ENCODE results near the gene LIN7C.
"Not testable (repeated sequence)": the region's sequence is repeated elsewhere in the genome, so short reads cannot be mapped to it uniquely, and the experiment has no call there.

Gene LIN7C, protein sequence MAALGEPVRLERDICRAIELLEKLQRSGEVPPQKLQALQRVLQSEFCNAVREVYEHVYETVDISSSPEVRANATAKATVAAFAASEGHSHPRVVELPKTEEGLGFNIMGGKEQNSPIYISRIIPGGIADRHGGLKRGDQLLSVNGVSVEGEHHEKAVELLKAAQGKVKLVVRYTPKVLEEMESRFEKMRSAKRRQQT

DNA sequence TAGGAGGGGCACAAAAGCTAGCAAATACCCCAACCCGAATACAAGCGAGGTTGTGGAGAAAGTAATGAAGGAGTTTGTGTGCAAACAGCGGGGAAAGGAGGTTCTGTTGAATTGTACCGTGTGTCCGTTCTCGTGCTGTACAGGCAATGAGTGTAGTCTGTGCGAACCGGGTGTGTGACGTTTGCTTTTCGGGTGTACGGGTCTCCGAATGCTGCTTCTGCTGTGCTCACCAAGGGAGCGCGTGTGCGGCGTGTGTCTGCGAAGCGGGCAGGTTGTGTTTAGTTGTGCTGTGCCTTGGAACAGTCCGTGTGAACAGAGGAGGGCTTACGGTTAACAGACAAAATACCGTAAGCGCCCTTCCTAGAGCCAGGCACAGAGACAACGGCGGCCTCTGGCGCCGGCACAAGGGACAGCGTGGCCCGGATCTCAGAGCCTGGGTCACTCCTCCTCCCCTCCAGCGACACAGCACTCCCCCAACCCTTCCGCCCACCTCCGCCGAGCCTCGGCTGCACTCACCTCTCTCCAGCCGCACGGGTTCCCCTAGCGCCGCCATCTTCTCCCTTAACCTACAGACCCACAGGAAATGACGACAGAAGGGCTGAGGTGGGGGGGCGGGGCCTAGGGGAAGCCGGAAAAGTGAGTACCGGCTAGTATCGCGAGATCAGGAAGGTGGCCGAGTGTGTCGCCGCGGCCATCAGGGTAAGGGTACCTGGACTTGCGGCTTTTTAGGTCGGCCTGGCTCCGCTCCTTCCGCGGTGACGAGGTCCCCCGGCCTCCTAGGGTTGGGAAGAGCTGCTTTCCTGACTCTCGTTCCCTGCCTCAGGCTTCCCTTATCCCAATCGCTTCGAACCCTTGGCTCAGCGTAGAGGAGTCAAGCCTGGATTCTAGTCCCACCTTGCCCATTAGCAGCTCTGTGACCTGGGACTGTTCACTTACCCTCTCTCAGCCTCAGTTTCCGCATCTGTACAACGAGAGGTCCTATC is at the start of gene LIN7C:
Gene LIN7C, minus strand, starts transcription at position 570 of the 983 bp plus-strand sequence. Its CDS starts 17 bp downstream, at position 553.
- peak; percentile 53 to 97 (median 91) for DNase-seq

DNA sequence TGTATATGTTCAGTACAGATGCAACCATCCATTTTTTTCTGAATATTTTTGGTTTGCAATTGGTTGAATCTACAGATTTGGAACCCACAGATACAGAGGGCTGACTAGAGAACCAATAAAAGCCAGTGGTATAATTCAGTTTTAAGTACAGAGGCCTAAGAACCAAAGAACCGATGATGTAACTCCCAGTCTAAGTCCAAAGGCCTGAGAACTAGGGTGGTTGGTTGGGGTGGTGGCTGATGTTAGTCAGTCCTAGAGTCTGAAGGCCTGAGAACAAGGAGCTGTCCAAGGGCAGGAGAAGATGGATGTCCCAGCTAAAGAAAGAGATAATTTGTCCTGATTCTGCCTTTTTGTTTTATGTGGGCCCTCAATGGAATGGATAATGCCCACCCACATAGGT is 48.7 kb upstream of the LIN7C start:
- DNase-seq, result no peak

DNA sequence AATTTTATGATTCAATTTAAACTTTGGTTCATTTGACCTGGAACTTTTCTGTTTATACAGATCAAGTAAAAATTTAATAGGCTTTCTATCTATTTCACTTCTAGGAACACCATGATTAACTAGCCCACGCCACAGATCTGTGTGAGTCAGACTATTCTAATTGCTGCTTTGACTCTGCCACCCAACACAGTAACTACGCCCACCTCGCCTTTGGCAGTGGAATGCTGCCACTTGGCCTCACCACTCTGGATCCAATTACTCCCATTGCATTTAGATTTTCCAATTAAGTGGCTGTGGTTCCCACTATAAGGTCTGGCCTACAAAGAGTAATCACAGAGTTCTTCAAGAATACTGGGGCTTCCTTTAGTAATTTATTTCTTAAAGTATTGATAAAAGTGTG is 46.6 kb upstream of the LIN7C start:
- peak in 36 of 56 donors; percentile 0 to 77 (median 20) for DNase-seq

DNA sequence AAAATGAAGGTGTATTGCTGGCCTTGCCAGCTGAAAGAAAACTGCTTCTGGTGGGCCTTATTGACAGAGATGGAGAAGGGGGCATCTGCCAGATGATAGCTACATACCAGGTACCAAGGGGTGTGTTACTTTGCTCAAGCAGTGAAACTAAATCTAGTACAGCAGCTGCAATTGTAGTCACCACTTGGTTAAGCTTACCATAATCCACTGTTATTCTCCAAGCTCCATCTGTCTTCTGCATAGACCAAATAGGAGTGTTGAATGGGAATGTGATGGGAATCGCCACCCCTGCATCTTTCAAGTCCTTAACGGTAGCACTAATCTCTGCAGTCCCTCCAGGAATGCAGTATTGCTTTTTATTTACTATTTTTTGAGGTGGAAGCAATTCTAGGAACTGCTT is 45.8 kb upstream of the LIN7C start:
- DNase-seq, result no peak

DNA sequence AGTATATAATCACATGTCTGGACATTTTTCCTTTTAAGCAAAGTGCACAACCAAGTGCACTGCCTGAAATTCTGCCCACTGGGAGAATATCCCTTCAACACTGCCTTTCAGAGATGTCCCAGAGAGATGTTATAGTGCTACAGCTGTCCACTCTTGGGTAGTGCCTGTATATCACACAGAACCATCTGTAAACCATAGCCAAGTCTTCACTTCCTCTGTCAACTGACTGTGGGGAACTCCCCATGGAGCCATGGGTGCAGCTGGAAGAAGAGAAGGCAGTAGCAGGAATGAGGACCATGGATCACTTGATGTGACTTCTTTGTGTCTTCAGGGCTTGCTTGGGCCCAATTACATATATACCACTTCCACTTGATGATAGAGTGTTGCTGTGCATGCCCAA is 44.6 kb upstream of the LIN7C start:
- no peak for DNase-seq

- no peak for DNase-seq
Observed at GRCh38 chr11:27545946-27546345, 39.4 kb upstream of the LIN7C start.

GRCh38 chr11:27545035-27545434 is 38.5 kb upstream of the LIN7C start:
- DNase-seq, result no peak

GRCh38 chr11:27541790-27542189 is 35.2 kb upstream of the LIN7C start:
- no peak for DNase-seq

GRCh38 chr11:27540051-27540450 is 33.5 kb upstream of the LIN7C start:
- DNase-seq, result no peak

DNA sequence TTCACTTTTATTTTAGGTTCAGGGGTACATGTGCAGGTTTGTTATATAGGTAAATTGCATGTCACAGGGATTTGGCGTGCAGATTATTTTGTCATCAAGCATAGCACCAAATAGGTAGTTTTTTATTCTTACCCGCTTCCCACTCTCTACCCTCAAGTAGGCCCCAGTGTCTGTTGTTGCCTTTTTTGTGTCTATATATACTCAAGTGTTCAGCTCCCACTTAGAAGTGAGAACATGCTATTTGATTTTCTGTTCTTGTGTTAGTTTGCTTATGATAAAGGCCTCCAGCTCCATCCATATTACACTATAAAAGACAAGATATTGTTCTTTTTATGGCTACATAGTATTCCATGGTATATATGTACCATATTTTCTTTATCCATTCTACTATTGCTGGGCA is 28.5 kb upstream of the LIN7C start:
- DNase-seq, result no peak

- no peak for DNase-seq
Observed at GRCh38 chr11:27532652-27533325, 26.2 kb upstream of the LIN7C start.

- no peak for DNase-seq
Observed at GRCh38 chr11:27528712-27529111, 22.1 kb upstream of the LIN7C start.

DNA sequence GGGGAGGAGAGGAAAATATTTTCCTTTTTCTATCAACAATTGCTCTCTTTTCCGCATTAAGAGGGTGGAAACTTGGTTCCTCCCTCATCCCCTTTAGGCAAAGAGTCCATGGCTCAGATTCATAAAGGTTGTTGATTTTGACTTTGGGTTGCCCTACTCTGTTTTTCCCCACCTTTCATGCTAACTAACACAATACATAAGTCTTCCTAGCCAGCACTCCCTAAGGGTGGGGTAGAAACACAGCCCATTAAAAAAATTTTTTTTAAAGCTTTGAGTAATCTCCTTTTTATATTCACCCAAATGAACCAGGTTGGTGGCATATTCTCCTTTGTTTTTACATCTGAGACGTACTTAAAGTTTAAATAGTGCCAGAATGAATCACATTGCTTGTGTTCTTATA is 20.0 kb upstream of the LIN7C start:
- DNase-seq, result no peak

GRCh38 chr11:27525824-27526516 is 19.4 kb upstream of the LIN7C start:
- DNase-seq, result no peak

DNA sequence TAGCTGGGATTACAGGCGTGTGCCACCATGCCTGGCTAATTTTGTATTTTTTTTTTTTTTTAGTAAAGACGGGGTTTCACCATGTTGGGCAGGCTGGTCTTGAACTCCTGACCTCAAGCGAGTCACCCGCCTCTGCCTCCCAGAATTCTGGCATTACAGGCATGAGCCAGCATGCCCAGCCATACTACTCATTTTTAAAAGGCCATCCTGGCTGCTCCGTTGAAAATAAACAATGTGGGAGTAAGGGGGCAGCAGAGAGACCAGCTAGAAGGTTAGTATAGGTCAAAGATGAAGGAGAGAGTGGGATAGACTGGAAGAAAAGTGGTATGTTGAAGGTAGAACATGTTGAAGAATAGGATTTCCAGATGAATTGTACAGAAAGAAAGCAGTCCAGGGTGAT is 17.6 kb upstream of the LIN7C start:
- DNase-seq, result no peak

DNA sequence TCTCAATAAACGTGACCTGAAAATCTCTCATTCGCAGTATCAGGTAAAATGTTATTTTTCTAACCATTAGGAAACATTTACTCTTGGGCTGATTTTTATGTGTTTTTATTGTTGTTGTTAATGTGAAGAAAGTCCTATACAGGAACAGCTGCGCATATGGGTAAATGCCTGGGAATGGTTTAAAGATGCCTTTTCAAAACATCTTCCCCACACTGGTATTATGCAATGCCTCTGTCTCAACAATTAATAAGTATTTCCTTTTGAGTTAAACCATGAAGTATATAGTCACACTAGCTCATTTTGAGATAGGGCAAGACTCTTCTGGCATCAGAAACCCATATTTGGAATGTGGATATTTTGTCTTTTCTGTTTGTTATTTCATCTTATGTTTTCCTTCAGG is 13.7 kb upstream of the LIN7C start:
- DNase-seq, result no peak

DNA sequence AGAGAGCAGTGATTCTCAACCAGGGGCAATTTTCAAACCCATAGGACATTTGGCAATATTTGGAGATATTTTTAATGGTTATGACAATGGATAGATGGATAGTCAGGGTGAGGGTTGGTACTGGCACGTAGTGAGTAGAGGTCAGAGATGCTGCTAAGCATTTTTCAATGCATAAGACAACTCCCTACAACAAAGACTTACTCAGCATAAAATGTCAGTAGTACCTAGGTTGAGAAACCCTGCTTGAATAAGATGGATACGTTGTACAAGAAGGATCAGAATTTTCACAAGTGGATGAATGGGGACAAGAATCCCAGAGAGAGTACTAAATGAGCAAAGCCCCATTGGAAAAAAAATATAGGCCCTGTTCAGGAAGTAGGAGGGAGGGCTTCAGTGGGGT is 11.9 kb upstream of the LIN7C start:
- no peak for DNase-seq

DNA sequence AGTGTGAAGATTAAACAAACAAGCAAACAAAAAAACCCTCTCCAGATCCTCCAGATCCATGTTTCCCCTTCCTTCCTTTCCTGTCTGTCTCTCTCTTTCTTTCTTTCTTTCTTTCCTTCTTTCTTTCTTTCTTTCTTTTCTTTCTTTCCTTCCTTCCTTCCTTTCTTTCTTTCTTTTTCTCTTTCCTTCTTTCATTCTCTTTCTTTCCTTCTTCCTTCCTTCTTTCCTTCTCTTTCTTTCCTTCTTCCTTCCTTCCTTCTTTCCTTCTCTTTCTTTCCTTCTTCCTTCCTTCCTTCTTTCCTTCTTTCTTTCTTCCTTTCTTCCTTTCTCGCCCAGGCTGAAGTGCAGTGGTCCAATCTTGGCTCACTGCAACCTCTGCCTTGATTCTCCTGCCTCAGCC is 10.9 kb upstream of the LIN7C start:
- not testable (repeated sequence) for DNase-seq

DNA sequence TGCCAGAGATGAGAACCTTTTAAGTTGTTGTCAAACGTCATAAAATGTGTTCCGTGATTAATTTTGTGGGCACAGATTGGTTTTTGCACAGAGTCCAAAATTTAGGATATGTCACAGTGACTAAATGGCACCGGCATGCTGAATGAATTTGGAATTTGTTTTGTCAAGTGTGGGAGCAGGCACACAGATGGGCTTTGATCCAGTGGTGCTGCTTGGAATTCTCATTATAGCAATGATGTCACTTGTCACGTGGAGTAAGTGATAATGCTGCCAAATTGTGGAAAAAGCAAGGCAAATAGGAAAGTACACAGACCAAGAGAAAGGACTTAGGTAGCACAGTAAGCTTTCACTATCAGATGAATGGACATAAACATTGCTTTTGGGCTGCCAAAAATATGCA is 8.0 kb upstream of the LIN7C start:
- peak in 1 of 56 donors; percentile 4 for DNase-seq

GRCh38 chr11:27514076-27514475 is 7.5 kb upstream of the LIN7C start:
- DNase-seq, result no peak

DNA sequence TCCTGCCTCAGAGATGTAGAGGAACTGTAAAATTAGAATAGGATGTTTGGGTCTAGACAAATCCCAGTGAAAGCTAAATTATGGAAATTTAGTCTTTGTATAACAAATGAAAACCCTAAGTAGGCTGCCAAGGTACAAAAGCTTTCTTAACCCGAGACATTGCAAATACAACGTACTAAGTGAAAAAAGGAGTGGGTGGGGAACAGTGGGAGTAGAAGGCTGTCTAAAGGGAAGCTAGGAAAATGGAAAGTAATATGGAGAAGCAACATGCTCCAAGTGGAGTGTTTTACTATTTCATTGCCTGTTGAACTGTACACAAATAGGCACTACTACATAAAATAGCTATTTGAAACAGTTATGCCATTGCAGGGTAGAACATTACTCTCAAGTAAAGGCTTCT is 6.8 kb upstream of the LIN7C start:
- no peak for DNase-seq

GRCh38 chr11:27512238-27512637 is 5.7 kb upstream of the LIN7C start:
- DNase-seq, result no peak

Measured in nucleus accumbens (tissue), 56 donors.